ENCODE measurements around the gene TMEM72.

- no peak for TF ChIP-seq SPI1 (IDR thresholded peaks at IDR 0.05; ENCODE audit: low read depth, low read length)
- TF ChIP-seq POLR2AphosphoS5 (IDR thresholded peaks at IDR 0.05; ENCODE audit: low read depth, low read length) = no peak
- TF ChIP-seq POLR2A (IDR thresholded peaks at IDR 0.05; ENCODE audit: low read depth, low read length) = no peak
Observed at GRCh38 chr10:44927352-44927751, 16.2 kb downstream of the TMEM72 start.

All from GM12891 (cell line).